ENCODE measurements around the gene FAU.

The FAU gene

GRCh38 chr11:65107078-65107477 lies 14.9 kb downstream of the FAU start:
- DNase-seq, result no peak

- no peak for DNase-seq
Observed at GRCh38 chr11:65104628-65105027, 17.3 kb downstream of the FAU start.

DNA sequence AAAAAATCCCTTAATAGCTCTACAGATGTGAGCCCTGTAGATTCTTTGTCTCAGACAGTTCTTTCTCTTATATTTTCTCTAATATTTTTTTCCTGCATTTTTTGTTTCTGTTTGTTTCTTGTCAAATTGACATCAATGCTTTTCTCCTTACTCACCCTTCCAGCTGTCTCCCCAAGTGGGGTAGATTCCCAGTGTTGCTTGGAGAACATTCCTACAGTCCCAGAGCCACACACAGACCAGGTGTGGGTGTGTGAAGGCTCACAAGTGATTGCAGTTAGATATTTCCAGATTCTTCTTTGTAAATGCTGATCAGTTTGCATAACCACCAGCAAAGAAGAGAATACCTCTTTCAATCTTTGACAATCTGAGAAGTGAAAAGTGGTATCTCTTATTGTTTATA lies 18.5 kb downstream of the FAU start:
- no peak for DNase-seq

DNA sequence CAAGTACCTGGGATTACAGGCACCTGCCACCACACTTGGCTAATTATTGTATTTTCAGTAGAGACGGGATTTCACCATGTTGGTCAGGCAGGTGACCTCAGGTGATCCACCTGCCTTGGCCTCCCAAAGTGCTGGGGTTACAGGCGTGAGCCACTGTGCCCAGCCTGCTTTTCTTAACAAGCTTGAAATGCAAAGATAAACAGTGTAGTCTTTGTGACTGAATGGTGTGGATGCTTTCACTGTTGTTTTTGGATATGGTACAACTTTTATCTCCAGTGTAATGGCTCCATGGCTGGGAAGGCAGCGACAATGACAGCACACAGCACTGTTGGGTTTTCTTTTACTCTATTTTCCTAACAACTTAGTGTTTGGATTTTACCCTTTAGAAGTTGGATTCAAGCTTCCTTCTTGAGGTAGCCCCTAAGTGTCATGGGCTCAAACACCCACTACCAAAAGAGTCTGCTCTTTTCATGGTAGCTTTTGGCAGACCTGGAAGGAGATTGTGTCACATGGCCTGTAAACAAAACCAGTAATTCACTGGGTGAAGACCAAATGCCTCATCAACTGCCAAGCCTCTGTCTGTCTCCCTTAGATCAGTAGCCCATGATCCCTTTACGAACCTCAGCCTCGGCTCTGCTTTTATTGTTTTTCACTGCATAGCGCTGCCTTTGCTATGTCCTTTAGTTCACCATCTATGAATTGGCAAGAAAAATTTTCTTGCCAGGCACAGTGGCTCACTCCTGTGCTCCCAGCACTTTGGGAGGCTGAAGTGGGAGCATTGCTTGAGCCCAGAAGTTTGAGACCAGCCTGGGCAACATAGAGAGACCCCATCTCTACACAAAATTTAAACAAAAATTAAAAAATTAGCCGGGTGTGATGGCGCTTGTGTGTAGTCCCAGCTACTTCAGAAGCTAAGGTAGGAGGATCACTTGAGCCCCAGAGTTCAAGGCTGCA lies 19.5 kb downstream of the FAU start:
- no peak for DNase-seq

DNA sequence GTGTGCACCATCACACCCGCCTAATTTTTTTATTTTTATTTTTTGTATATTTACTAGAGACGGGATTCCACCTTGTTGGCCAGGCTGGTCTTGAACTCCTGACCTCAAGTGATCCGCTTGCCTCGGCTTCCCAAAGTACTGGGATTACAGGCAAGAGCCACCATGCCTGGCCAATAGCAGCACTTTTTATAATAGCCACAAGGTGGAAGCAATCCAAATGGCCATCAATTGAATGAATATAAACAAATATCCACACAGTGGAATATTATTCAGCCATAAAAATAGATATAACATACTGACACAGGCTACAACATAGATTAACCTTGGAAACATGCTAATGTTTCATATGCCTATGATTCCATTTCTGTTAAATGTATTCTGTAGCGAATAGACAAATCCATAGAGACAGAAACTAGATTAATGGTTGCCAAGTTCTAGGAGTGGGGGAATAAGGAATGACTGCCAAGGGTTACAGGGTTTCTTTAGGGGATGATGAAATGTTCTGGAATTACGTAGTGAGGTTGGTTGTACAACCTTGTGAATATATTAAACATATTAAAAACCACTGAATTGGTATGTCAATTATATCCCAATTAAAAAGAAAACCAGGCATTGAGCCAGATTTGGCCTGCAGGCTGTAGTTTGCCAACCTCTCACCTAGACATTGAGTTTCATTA lies 21.1 kb downstream of the FAU start:
- no peak for DNase-seq

DNA sequence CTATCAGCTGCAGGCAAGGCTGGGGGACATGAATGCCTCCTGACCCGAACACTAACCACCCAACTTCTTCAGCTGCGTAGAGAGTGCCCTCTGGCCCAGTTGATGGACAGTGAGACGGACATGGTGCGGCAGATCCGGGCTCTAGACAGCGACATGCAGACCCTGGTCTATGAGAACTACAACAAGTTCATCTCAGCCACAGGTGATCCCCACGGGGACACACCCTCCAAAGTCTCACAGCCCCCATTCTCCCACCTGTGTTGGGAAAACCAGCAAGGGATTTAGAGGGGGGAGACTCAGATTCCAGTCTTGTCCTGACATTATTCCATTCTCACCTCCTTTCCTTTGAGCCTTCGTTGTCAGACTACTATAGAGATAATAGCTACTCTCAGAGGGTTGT lies 25.0 kb downstream of the FAU start:
- no peak for DNase-seq

DNA sequence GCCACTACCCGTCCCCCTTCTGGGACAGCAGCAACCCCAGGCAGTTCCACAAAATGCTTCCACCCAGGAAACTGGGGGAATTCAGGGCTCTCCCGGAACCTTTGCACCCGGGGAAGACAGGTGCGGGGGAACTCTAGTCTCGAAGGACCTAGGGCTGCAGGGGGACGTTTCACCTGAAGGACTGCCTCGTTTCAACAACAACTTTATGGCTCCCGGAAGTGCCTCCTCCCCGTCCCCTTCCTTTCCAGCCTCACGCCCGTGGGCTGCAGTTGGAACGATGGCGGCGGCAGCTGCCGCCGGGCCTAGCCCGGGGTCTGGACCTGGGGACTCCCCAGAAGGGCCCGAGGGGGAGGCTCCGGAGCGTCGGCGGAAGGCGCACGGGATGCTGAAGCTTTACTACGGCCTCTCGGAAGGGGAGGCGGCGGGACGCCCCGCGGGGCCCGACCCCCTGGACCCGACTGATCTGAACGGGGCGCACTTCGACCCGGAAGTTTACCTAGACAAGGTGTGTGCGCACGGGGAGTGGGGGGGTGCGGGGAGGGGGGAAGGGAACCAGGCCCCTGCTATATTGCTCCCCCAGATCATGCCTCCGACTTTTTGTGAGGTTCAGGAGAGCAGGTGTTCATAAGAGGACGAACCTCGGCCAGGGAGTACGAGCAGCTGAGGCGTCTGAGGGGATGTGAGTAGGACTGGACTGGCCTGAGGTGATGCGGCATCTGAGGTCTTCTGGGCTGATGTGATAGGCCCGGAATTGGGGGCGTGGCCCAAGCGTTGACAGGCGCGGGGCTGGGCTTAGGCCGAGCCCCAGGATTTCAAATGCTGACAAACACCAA lies 25.7 kb downstream of the FAU start, which contains the start of gene VPS51:
TSS of gene VPS51 (plus strand) at position 241 of the 833 bp plus-strand sequence. CDS start at position 278, 37 bp downstream.
- DNase-seq, result peak; percentile 83 to 86

- no peak for DNase-seq
Observed at GRCh38 chr11:65095427-65095826, 26.5 kb downstream of the FAU start.

GRCh38 chr11:65090628-65091027 lies 31.3 kb downstream of the FAU start:
- no peak for DNase-seq

- DNase-seq, result no peak
Observed at GRCh38 chr11:65089621-65090020, 32.3 kb downstream of the FAU start.

DNA sequence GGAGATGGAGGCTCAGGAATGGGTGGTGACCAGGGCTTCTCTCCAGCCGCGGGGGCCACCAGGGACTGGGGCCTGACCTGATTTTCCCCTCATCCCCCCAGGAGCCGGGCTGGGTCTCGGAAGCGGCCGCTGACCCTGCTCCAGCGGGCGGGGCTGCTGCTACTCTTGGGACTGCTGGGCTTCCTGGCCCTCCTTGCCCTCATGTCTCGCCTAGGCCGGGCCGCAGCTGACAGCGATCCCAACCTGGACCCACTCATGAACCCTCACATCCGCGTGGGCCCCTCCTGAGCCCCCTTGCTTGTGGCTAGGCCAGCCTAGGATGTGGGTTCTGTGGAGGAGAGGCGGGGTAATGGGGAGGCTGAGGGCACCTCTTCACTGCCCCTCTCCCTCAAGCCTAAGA lies 34.1 kb downstream of the FAU start:
- DNase-seq, result no peak

GRCh38 chr11:65087216-65087615 lies 34.7 kb downstream of the FAU start:
- DNase-seq, result no peak

GRCh38 chr11:65086809-65087208 lies 35.1 kb downstream of the FAU start:
- DNase-seq, result no peak

DNA sequence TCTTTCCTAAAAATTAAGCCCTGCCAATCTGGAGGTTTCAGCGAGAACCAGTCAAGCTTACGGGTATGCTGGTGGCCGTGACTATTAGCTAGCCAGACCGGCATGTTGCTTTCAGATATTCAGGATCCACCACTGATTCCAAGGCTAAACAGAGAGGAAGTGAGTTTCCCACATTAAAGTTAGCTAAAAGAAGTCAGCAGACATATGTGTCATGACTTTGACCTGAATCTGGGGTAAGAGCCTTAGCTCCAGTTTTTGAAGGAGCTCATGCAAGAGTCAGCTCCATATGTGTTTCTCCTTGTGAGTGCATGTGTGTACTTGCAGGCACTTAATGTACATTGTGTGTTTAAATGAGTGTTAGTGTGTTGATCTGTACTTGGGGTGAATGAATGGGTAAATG lies 36.5 kb downstream of the FAU start:
- no peak for DNase-seq

DNA sequence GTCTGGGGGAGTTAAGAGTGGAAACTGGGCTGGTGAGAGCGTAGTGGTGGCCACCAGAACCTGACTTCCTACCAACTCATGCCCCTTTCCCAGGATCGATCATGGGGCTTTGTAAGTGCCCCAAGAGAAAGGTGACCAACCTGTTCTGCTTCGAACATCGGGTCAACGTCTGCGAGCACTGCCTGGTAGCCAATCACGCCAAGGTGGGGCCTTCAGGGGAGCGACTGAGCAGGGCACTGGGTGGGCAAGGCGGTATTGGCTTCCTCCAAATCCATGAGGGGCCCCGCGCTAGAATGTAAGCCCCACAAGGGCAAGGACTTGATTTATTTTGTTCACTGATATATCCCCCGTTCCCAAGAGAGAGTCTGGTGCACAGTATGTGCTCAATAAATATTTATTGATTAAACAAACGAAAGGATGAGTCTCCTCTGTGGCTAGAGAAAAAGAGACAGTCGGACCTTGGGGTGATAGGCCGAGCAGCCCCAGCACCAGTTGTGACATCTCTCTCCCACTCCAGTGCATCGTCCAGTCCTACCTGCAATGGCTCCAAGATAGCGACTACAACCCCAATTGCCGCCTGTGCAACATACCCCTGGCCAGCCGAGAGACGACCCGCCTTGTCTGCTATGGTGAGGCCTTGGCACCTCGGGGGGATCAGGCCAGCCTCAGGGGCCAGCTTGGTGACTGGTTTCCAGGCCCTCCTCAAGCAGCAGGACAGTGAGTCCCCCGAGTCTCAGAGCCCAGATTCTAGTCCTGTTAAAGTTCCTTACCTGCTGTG lies 37.1 kb downstream of the FAU start:
- no peak for DNase-seq

DNA sequence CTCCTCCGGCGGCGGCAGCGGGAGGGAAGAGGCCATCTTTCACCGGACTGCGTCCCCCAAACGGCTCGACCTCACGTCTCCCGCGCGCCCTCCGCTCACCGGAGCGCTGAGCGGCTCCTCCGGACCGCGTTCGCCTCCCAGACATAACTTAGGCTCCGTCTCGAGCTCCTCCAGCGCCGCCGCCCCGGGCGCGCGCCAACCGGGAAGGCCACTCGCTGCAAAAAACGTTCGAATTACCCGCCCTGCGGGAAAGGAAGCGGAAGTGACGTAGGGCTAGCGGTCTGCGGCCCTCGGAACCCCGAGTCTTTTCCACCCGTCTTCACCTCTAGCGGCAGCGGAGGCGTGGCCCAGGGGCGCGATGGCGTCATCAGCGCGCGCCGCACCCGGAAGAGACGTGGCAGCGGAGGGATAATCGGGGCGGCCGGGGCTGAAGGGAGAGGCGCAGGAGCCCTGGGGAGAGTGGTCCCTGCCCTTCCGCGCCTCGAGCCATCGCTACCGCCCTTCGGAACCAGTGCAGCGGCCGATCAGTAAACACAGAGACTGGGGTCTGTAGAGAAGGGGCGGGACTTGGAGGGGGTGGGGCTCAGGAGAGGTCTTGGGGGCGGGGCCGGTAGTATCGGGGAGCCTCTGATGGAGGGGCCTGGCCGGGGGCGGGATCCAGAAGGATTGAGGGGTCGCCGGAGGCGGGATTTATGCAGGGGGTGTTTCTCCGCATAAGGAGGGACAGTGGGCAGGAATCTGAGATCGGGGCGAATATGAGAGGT lies 37.9 kb downstream of the FAU start, which contains the start of the genes CDCA5 and ZFPL1:
TSS of gene CDCA5 (minus strand) at position 207 of the 764 bp plus-strand sequence. CDS start at position 145, 62 bp downstream.
TSS of gene ZFPL1 (plus strand) at position 389 of the 764 bp plus-strand sequence. CDS start 477 bp downstream, outside the sequence.
- peak; percentile 93 to 94 for DNase-seq

GRCh38 chr11:65083134-65083833 lies 38.6 kb downstream of the FAU start:
- no peak for DNase-seq

DNA sequence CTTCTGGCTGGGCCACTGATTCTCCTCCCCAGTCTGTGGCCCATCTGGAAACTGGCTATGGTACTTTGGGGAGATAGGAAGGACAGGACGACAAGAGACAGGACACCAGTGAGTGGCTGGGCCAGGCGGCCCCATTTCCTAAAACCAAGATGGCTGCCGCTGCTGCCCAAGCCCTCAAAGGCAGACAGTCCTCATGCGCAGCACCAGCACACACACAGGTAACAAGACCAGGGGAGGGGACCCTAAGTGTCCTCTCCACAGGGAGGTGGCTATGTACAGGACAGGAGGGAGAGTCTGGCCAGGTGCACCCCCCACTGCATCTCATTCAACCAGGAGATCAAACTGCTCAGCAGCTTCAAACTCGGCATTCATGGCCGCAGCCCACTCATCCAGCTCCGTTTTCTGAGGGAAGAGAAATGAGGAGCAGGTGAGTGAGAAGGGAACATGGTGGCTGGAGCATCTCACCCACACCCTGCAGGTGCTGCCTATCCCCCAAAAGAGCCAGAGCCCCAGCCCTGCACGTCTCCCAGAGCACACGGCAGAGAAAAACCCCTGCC lies 43.1 kb downstream of the FAU start:
- no peak for DNase-seq

- peak; percentile 63 to 77 for DNase-seq
Observed at GRCh38 chr11:65078151-65078550, 43.8 kb downstream of the FAU start.

GRCh38 chr11:65077451-65077850 lies 44.5 kb downstream of the FAU start:
- DNase-seq, result no peak

Measured in activated CD4-positive, alpha-beta T cell treated with anti-CD3 and anti-CD28 coated beads for 4 hours (primary cell).